IMR-90 (cell line): ENCODE results near the gene TACC2. TPM values are rescaled to one million over a fixed set of nuclear protein-coding genes. Genes with fewer than 3 reads are reported as not detected.

Source experiments
- ATAC-seq: fragments of 200-7000 bp; cut with Tn5 transposase; 2 replicates; pipeline ENCODE4 v1.9.1; 2020; ENCODE audit warnings: low read depth, mild to moderate bottlenecking, moderate library complexity
- BruUV-seq: library from RNA; stranded (reverse); fragments of 400-500 nt; replicated peaks from 2 replicates; lab custom pipeline; 2021; lab: Mats Ljungman, UMichigan
- CTCF ChIA-PET: fragments of 300-600 bp; formaldehyde crosslinking; extraction: SDS; loops from one replicate; lab custom pipeline; 2021; ENCODE audit warnings: antibody characterized with exemption; lab: Yijun Ruan, JAX
- POLR2A ChIA-PET: fragments of 300-600 bp; sonication (Branson Sonifier 250); formaldehyde crosslinking; loops from one replicate; lab custom pipeline; 2022; ENCODE audit warnings: antibody characterized with exemption; ENCODE audit not compliant: unreplicated experiment; lab: Charles Lee
- DNase-seq: peaks from one replicate; pipeline ENCODE4 v3.0.0; 2013
- H2AFZ ChIP-seq: replicated peaks from 2 replicates; pipeline ENCODE3; 2013; ENCODE audit warnings: low read length, mild to moderate bottlenecking; ENCODE audit not compliant: poor library complexity
- H2AK5ac ChIP-seq: 2 replicates; pipeline ENCODE4 v1.6.1; 2013; ENCODE audit warnings: low read depth, low read length, inconsistent platforms
- H2AK9ac ChIP-seq: replicated peaks from 2 replicates; pipeline ENCODE3; 2013; ENCODE audit warnings: mild to moderate bottlenecking, low read depth, low read length, moderate library complexity; ENCODE audit not compliant: poor library complexity
- H2BK120ac ChIP-seq: 2 replicates; pipeline ENCODE4 v1.6.1; 2013; ENCODE audit warnings: low read depth, low read length, inconsistent platforms
- H2BK15ac ChIP-seq: 3 replicates; pipeline ENCODE4 v1.6.1; 2013; ENCODE audit warnings: low read depth, low read length, inconsistent platforms
- H2BK20ac ChIP-seq: 2 replicates; pipeline ENCODE4 v1.6.1; 2013; ENCODE audit warnings: low read depth, mild to moderate bottlenecking, inconsistent platforms, low read length, moderate library complexity
- H2BK5ac ChIP-seq: 2 replicates; pipeline ENCODE4 v1.6.1; 2013; ENCODE audit warnings: mild to moderate bottlenecking, low read depth, low read length, inconsistent platforms; ENCODE audit not compliant: poor library complexity, severe bottlenecking
- H3K14ac ChIP-seq: replicated peaks from 2 replicates; pipeline ENCODE4 v1.6.1; 2013; ENCODE audit warnings: low read depth, low read length, inconsistent platforms
- H3K18ac ChIP-seq: 2 replicates; pipeline ENCODE4 v1.6.1; 2013; ENCODE audit warnings: low read depth, low read length, control low read depth
- H3K23ac ChIP-seq: 2 replicates; pipeline ENCODE4 v1.6.1; 2013; ENCODE audit warnings: low read depth, low read length, inconsistent platforms
- H3K27ac ChIP-seq: 2 replicates; pipeline ENCODE4 v1.5.1; 2013; ENCODE audit warnings: mild to moderate bottlenecking, control low read depth, low read length; ENCODE audit not compliant: insufficient read depth
- H3K27me3 ChIP-seq: 2 replicates; pipeline ENCODE4 v1.6.1; 2013; ENCODE audit warnings: low read length; ENCODE audit not compliant: control insufficient read depth, insufficient read depth
- H3K36me3 ChIP-seq: 2 replicates; pipeline ENCODE4 v1.6.1; 2013; ENCODE audit warnings: low read length, mixed read lengths; ENCODE audit not compliant: control insufficient read depth, insufficient read depth
- H3K4ac ChIP-seq: 2 replicates; pipeline ENCODE4 v1.6.1; 2013; ENCODE audit warnings: low read depth, low read length, inconsistent platforms
- H3K4me1 ChIP-seq: 2 replicates; pipeline ENCODE4 v1.6.1; 2013; ENCODE audit warnings: low read length, mixed read lengths; ENCODE audit not compliant: control insufficient read depth, insufficient read depth
- H3K4me2 ChIP-seq: 2 replicates; pipeline ENCODE4 v1.6.1; 2013; ENCODE audit warnings: low read depth, mild to moderate bottlenecking, control low read depth, low read length, moderate library complexity
- H3K4me3 ChIP-seq: 2 replicates; pipeline ENCODE4 v1.5.1; 2013; ENCODE audit warnings: low read depth, mild to moderate bottlenecking, control low read depth, low read length, moderate library complexity; ENCODE audit not compliant: insufficient read depth
- H3K56ac ChIP-seq: 2 replicates; pipeline ENCODE4 v1.6.1; 2013; ENCODE audit warnings: low read length, inconsistent platforms; ENCODE audit not compliant: insufficient read depth; ENCODE audit errors: extremely low read depth
- H3K79me1 ChIP-seq, 2 experiments: 2 replicates each; pipeline ENCODE4 v1.6.1; 2013; ENCODE audit warnings: low read length in 2 of 2, inconsistent platforms in 1 of 2, low read depth in 1 of 2
- H3K9ac ChIP-seq: 2 replicates; pipeline ENCODE4 v1.6.1; 2013; ENCODE audit warnings: low read depth, low read length, control low read depth
- H3K9me1 ChIP-seq: 2 replicates; pipeline ENCODE4 v1.6.1; 2013; ENCODE audit warnings: low read length, inconsistent platforms; ENCODE audit not compliant: insufficient read depth
- H3K9me3 ChIP-seq: 2 replicates; pipeline ENCODE4 v1.6.1; 2013; ENCODE audit warnings: low read length; ENCODE audit not compliant: control insufficient read depth, insufficient read depth
- H4K20me1 ChIP-seq: 2 replicates; pipeline ENCODE4 v1.6.1; 2013; ENCODE audit warnings: low read length, inconsistent platforms; ENCODE audit not compliant: insufficient read depth
- H4K5ac ChIP-seq: 2 replicates; pipeline ENCODE4 v1.6.1; 2013; ENCODE audit warnings: mild to moderate bottlenecking, low read depth, low read length, control low read depth
- H4K8ac ChIP-seq, 2 experiments: 2 replicates each; pipeline ENCODE4 v1.6.1; 2013; ENCODE audit warnings: low read depth in 2 of 2, low read length in 2 of 2, control low read depth in 1 of 2, inconsistent platforms in 1 of 2
- H4K91ac ChIP-seq: 2 replicates; pipeline ENCODE4 v1.6.1; 2013; ENCODE audit warnings: low read depth, low read length, inconsistent platforms; ENCODE audit not compliant: insufficient read depth
- CEBPB ChIP-seq: IDR thresholded peaks from 2 replicates; pipeline ENCODE4 v1.6.1; 2012; ENCODE audit warnings: low read depth, low read length, improper control_type of control experiment
- CHD1 ChIP-seq: IDR thresholded peaks from 2 replicates; pipeline ENCODE4 v1.6.1; 2012; ENCODE audit warnings: low read depth, low read length, improper control_type of control experiment
- ELK1 ChIP-seq: fragments of 150-350 bp; IDR thresholded peaks from 2 replicates; pipeline ENCODE4 v1.6.1; 2016; ENCODE audit warnings: low read depth, mild to moderate bottlenecking, low read length, moderate library complexity, borderline replicate concordance
- MAFK ChIP-seq: IDR thresholded peaks from 2 replicates; pipeline ENCODE4 v1.6.1; 2012; ENCODE audit warnings: low read depth, low read length, improper control_type of control experiment
- MAZ ChIP-seq: IDR thresholded peaks from 2 replicates; pipeline ENCODE4 v1.6.1; 2012; ENCODE audit warnings: low read depth, mild to moderate bottlenecking, low read length, improper control_type of control experiment, moderate library complexity, borderline replicate concordance
- MXI1 ChIP-seq: IDR thresholded peaks from 2 replicates; pipeline ENCODE4 v1.6.1; 2012; ENCODE audit warnings: low read depth, mild to moderate bottlenecking, low read length, moderate library complexity, borderline replicate concordance
- POLR2A ChIP-seq: IDR thresholded peaks from 2 replicates; pipeline ENCODE4 v1.6.1; 2012; ENCODE audit warnings: mild to moderate bottlenecking, low read depth, low read length
- RCOR1 ChIP-seq: IDR thresholded peaks from 2 replicates; pipeline ENCODE4 v1.6.1; 2012; ENCODE audit warnings: mild to moderate bottlenecking, low read length, improper control_type of control experiment; ENCODE audit not compliant: insufficient replicate concordance
- WGBS, 2 experiments: methylation state at CpG; one replicate each; pipeline versions ENCODE4 v1.1.5 to v1.1.7; 2013; ENCODE audit warnings: missing lambda C conversion rate in 2 of 2; ENCODE audit not compliant: insufficient read length in 1 of 2; ENCODE audit errors: extremely low coverage in 2 of 2; 5-methylcytosine and 5-hydroxymethylcytosine counted together
- dilution Hi-C: fragments of 300-500 bp; cut with HindIII; formaldehyde crosslinking; loops from one replicate; pipeline ENCODE4 v1.14.3; 2018; ENCODE audit warnings: low sequenced_read_pairs; ENCODE audit not compliant: unreplicated experiment
- in situ Hi-C: fragments of 300-500 bp; cut with MboI; formaldehyde crosslinking; loops from 3 replicates; pipeline ENCODE4 v1.14.3; 2019; ENCODE audit warnings: low sequenced_read_pairs, inconsistent platforms, mixed read lengths
- intact Hi-C: fragments of 100-400 bp; cut with micrococcal nuclease; formaldehyde crosslinking; loops from 2 replicates; pipeline ENCODE4 v1.10.0; 2022
- polyA plus RNA-seq, 3 experiments: library from polyadenylated mRNA; depleted of rRNA; stranded (reverse); fragments of >200 nt; gene quantifications; 2 replicates each; pipeline ENCODE4 v1.2.3, GENCODE V29; 2012; ENCODE audit warnings: low replicate concordance in 1 of 3
- total RNA-seq: library from RNA; depleted of rRNA; stranded (reverse); fragments of >200 nt; gene quantifications from 2 replicates; pipeline ENCODE4 v1.2.3, GENCODE V29; 2012

The TACC2 gene
- total and polyA plus RNA-seq, 2 of the 4 experiments (the other 2 are of a cell fraction) = 2.9 to 15.4 TPM

DNA sequence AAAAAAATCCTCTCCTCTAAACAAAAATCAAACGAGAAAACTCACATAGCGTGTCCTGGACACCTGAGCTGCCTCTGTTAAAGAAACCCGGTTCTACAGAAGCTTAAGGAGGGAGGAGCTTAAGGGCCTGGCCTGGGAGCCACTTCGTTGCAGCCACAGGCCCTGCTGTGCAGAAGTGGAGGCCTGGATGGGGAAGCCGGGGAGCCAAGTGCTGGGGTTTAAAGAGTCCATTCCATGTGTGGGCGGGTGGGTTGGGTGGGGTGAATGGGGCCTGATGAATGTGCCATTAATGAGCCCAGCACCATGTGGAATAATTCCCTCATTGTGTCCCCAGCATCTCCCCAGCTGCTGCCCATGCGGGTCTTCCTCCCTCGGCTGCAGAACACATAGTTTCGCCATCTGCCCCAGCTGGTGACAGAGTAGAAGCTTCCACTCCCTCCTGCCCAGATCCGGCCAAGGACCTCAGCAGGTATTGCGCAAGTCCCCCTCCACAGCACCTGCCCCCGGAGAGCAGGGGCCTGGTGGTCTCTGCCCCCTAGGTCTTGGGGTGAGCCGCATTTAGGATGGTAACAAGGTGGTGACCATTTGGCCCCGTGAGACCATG, 154.4 kb downstream of the TACC2 start:
- intact Hi-C loops = loop anchor here (5.0 kb wide), 2 partner anchors 134 to 294 kb away; no protein-coding TSS in a partner anchor
- Histone ChIP-seq H3K4ac (no peak overlapping the region), H4K5ac (no peak overlapping the region), H2AK9ac (no peak overlapping the region), H3K9me1 (peaks cover 26% of the 10 kb centered on the region), H3K23ac (no peak overlapping the region), H4K8ac (no peak overlapping the region), H3K14ac (no peak overlapping the region), H4K91ac (no peak overlapping the region), H3K18ac (no peak overlapping the region), H3K9ac (no peak overlapping the region), H3K4me3 (no peak overlapping the region), H3K36me3 (no peaks in the 10 kb centered on the region), H4K20me1 (peaks cover 23% of the 10 kb centered on the region), H3K4me1 (peaks cover 26% of the 10 kb centered on the region), H3K27me3 (no peaks in the 10 kb centered on the region), H2BK15ac (no peak overlapping the region), H2BK20ac (no peak overlapping the region), H2AK5ac (no peak overlapping the region), H3K79me1 (peaks cover 6 to 76% of the 10 kb centered on the region in 2 experiments; a peak in 3 of 4 replicates), H2AFZ (no peak overlapping the region), H2BK120ac (no peak overlapping the region), H2BK5ac (no peak overlapping the region), H3K27ac (no peak overlapping the region), H3K4me2 (no peak overlapping the region), H3K56ac (no peak overlapping the region), H3K9me3 (no peaks in the 10 kb centered on the region)
- DNase-seq (no peak), ATAC-seq (no peak)
- 100% methylated on average over 2 of the region's 14 CpGs; no CpG with 5 or more reads in 1 of the 2 experiments for WGBS, 2 experiments
- dilution Hi-C loops = no loop called here
- POLR2A ChIA-PET = no interaction called here
- CTCF ChIA-PET = interaction anchor here (0.6 to 1.2 kb wide), 3 partner anchors 11 to 124 kb away, joined by 3 to 6 read pairs (median 4); no protein-coding TSS in a partner anchor
- no TSS peak for BruUV-seq
- in situ Hi-C loops = loop anchor here (25.0 kb wide), 1 partner anchor 1019 kb away; the partner anchor contains the start of gene BUB3
- peak; percentile 92 for TF ChIP-seq CEBPB
- TF ChIP-seq MAZ = no peak
- no peak for TF ChIP-seq ELK1
- no peak for TF ChIP-seq CHD1
- TF ChIP-seq RCOR1 = no peak
- no peak for TF ChIP-seq MXI1
- TF ChIP-seq POLR2A = no peak
- TF ChIP-seq MAFK = no peak
